Mucosa of descending colon (tissue), 3 donors: ENCODE results near the gene KRTAP4-8. TPM values are rescaled to one million over a fixed set of nuclear protein-coding genes. Genes with fewer than 3 reads are reported as not detected.
"Not testable (repeated sequence)": the region's sequence is repeated elsewhere in the genome, so short reads cannot be mapped to it uniquely, and the experiment has no call there.

ENCODE experiments used
- ATAC-seq: fragments of 200-7000 bp; cut with Tn5 transposase; one replicate; pipeline ENCODE4 v1.9.1; 2020; ENCODE audit warnings: mild to moderate bottlenecking, moderate library complexity
- DNase-seq, 3 donors: peaks; one replicate each; pipeline ENCODE4 v3.0.0-alpha.2; 2020
- H3K36me3 ChIP-seq: fragments of 200-600 bp; one replicate; pipeline ENCODE4 v1.8.0; 2021; ENCODE audit warnings: low read depth, mild to moderate bottlenecking
- H3K4me1 ChIP-seq: fragments of 200-600 bp; one replicate; pipeline ENCODE4 v1.8.0; 2021; ENCODE audit warnings: low read depth, mild to moderate bottlenecking
- H3K4me3 ChIP-seq: fragments of 200-600 bp; one replicate; pipeline ENCODE4 v1.8.0; 2021; ENCODE audit warnings: mild to moderate bottlenecking
- H3K9me3 ChIP-seq: fragments of 200-600 bp; one replicate; pipeline ENCODE4 v1.8.0; 2021; ENCODE audit warnings: mild to moderate bottlenecking
- CTCF ChIP-seq: fragments of 200-600 bp; IDR thresholded peaks from one replicate; pipeline ENCODE4 v1.8.0; 2022; ENCODE audit warnings: antibody characterized with exemption, mild to moderate bottlenecking
- intact Hi-C, 2 donors: fragments of 100-400 bp; cut with DNase I in 1 of 2; cut with micrococcal nuclease in 1 of 2; formaldehyde crosslinking; loops; one replicate each; pipeline versions ENCODE4 v1.11.0 to v1.11.1; 2022; cut with DNase I, micrococcal nuclease
- long read RNA-seq, 2 donors: library from polyadenylated mRNA; unstranded; transcript quantifications; one replicate each; pipeline ENCODE4 v2.0.0, GENCODE V29; 2019 to 2021
- total RNA-seq, 3 donors: library from RNA; stranded (reverse); fragmentation: NEBNext Ultra II Directional in 2 of 3; extraction: Animal tissue kit (Norgen Biotek cat#: 25700) in 2 of 3; gene quantifications; one replicate each; pipeline versions ENCODE4 v1.2.1 to v1.2.4, GENCODE V29; 2021 to 2023
- donor health status: DM: no; HTN: no; CAD: no; lungs with moderate emphysema.
- donor health status: DM: no; HTN: no; CAD: no.
- donor health status: DM: no; HTN: yes; CAD: no.

The KRTAP4-8 gene
- not detected for total RNA-seq
- long read RNA-seq, donor 1, result 0 reads
- long read RNA-seq, donor 2, result 0 reads

- DNase-seq (no peak), ATAC-seq (no peak)
- no peak for TF ChIP-seq CTCF
- Histone ChIP-seq H3K4me3 (no peak within 1 kb of the TSS), H3K36me3 (no peaks in the 10 kb centered on the region), H3K4me1 (no peaks in the 10 kb centered on the region), H3K9me3 (no peaks in the 10 kb centered on the region)
- intact Hi-C loops, result no loop called here
Observed at GRCh38 chr17:41098042-41098441, at the start of gene KRTAP4-8. TSS of gene KRTAP4-8 (minus strand) at chr17:41098142. CDS start at chr17:41098084, 58 bp downstream.

- TF ChIP-seq CTCF, result no peak
- Histone ChIP-seq H3K36me3 (no peaks in the 10 kb centered on the region), H3K9me3 (peaks cover 10% of the 10 kb centered on the region), H3K4me3 (no peak overlapping the region), H3K4me1 (no peaks in the 10 kb centered on the region)
- no peak for ATAC-seq
- intact Hi-C loops, result no loop called here
- DNase-seq, result no peak
Observed at GRCh38 chr17:41145261-41145660, 47.3 kb upstream of the KRTAP4-8 start.

- Histone ChIP-seq H3K9me3 (peaks cover 10% of the 10 kb centered on the region), H3K4me3 (no peak overlapping the region), H3K4me1 (no peaks in the 10 kb centered on the region), H3K36me3 (no peaks in the 10 kb centered on the region)
- ATAC-seq, result no peak
- no peak for DNase-seq
- no peak for TF ChIP-seq CTCF
- intact Hi-C loops, result no loop called here
Observed at GRCh38 chr17:41144846-41145245, 46.9 kb upstream of the KRTAP4-8 start.

- ATAC-seq, result no peak
- TF ChIP-seq CTCF, result no peak
- no peak for DNase-seq
- H3K9me3 ChIP-seq, result peaks cover 10% of the 10 kb centered on the region
- intact Hi-C loops, result no loop called here
- H3K36me3 ChIP-seq, result no peaks in the 10 kb centered on the region
- no peaks in the 10 kb centered on the region for H3K4me1 ChIP-seq
- no peak overlapping the region for H3K4me3 ChIP-seq
Observed at GRCh38 chr17:41141361-41141760, 43.4 kb upstream of the KRTAP4-8 start.

GRCh38 chr17:41140360-41141131, 42.6 kb upstream of the KRTAP4-8 start, which contains the start of gene KRTAP4-6:
TSS of gene KRTAP4-6 (minus strand) at chr17:41140544. CDS start at chr17:41140487, 57 bp downstream.
- DNase-seq (no peak), ATAC-seq (no peak)
- Histone ChIP-seq H3K4me3 (no peak within 1 kb of the TSS), H3K4me1 (no peaks in the 10 kb centered on the region), H3K36me3 (no peaks in the 10 kb centered on the region), H3K9me3 (peaks cover 10% of the 10 kb centered on the region)
- TF ChIP-seq CTCF, result no peak
- intact Hi-C loops, result no loop called here

- DNase-seq, result peak in 1 of 3 donors; percentile 44
- ATAC-seq, H3K36me3 ChIP-seq, intact Hi-C loops, H3K9me3 ChIP-seq, H3K4me3 ChIP-seq, H3K4me1 ChIP-seq: not testable (repeated sequence)
Observed at GRCh38 chr17:41139865-41140264, 41.9 kb upstream of the KRTAP4-8 start.
